HEK293T (cell line): ENCODE measurements around the gene KCNQ1.

ENCODE experiments used
- BHLHE40 ChIP-seq: fragments of 450-650 bp; IDR thresholded peaks from 2 replicates; pipeline ENCODE4 v1.6.1; 2016; ENCODE audit warnings: mild to moderate bottlenecking, moderate library complexity, borderline replicate concordance
- CTBP1 ChIP-seq: fragments of 450-650 bp; IDR thresholded peaks from 2 replicates; pipeline ENCODE4 v1.6.1; 2016; ENCODE audit warnings: borderline replicate concordance
- ELF4 ChIP-seq: fragments of 450-650 bp; IDR thresholded peaks from 2 replicates; pipeline ENCODE4 v1.6.1; 2017; ENCODE audit warnings: antibody characterized with exemption
- FOXA1 ChIP-seq: fragments of 450-650 bp; IDR thresholded peaks from 2 replicates; pipeline ENCODE4 v1.6.1; 2016; ENCODE audit warnings: mild to moderate bottlenecking
- FOXK2 ChIP-seq: fragments of 450-650 bp; IDR thresholded peaks from 2 replicates; pipeline ENCODE4 v1.6.1; 2016; ENCODE audit warnings: mild to moderate bottlenecking
- FOXM1 ChIP-seq: fragments of 450-650 bp; IDR thresholded peaks from 2 replicates; pipeline ENCODE4 v1.6.1; 2017; ENCODE audit warnings: mild to moderate bottlenecking, borderline replicate concordance
- HDGF ChIP-seq: fragments of 450-650 bp; IDR thresholded peaks from 2 replicates; pipeline ENCODE4 v1.6.1; 2017; ENCODE audit warnings: antibody characterized with exemption, borderline replicate concordance
- L3MBTL2 ChIP-seq: fragments of 450-650 bp; conservative IDR thresholded peaks from 2 replicates; pipeline ENCODE4 v1.6.1; 2016; ENCODE audit warnings: mild to moderate bottlenecking
- NFRKB ChIP-seq: fragments of 450-650 bp; IDR thresholded peaks from 2 replicates; pipeline ENCODE4 v1.6.1; 2016; ENCODE audit warnings: mild to moderate bottlenecking, moderate library complexity
- SP1 ChIP-seq: fragments of 450-650 bp; IDR thresholded peaks from 2 replicates; pipeline ENCODE4 v1.6.1; 2017
- SUZ12 ChIP-seq: fragments of 450-650 bp; IDR thresholded peaks from 2 replicates; pipeline ENCODE4 v1.6.1; 2016; ENCODE audit warnings: mild to moderate bottlenecking

DNA sequence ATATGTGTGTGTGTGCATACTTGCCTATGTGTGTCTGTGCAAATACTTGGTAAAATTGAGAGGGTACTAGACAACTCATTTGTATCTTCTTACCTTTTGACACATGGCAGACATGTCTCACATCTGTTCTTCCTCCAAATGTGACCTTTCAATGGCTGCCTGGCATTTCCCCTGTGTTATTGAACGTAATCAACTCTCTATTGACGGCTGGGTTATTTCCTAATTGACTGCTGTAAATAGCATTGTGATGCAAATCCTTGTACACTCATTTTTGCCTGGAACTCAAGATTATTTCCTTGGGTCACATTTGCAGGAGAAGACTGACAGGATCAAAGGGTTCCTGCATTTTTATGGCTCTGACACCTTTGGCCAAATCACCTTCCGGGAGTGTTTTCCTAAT lies 37.4 kb downstream of the KCNQ1 start:
- TF ChIP-seq SUZ12 (no peak), NFRKB (no peak), CTBP1 (no peak), FOXK2 (no peak), SP1 (no peak), ELF4 (no peak), FOXA1 (no peak), BHLHE40 (no peak), L3MBTL2 (no peak), FOXM1 (no peak), HDGF (no peak)
